A673 (cell line): ENCODE results near the gene SRSF5.

Experiments used
- EZH2 ChIP-seq: fragments of 200-600 bp; sonication (generic); IDR thresholded peaks from 2 replicates; pipeline ENCODE4 v1.6.1; 2017; ENCODE audit warnings: borderline replicate concordance, low read depth, mild to moderate bottlenecking, mixed read lengths, antibody characterized with exemption, low read length; ENCODE audit not compliant: poor library complexity, severe bottlenecking
- TF ChIP-seq, protein P1 (sequence below): fragments of 300-800, 200-600 bp; sonication (generic); conservative IDR thresholded peaks from 2 replicates; pipeline ENCODE4 v1.5.1; 2017; ENCODE audit warnings: low read depth, mild to moderate bottlenecking, antibody characterized with exemption, low read length, moderate library complexity, mixed read lengths

DNA sequence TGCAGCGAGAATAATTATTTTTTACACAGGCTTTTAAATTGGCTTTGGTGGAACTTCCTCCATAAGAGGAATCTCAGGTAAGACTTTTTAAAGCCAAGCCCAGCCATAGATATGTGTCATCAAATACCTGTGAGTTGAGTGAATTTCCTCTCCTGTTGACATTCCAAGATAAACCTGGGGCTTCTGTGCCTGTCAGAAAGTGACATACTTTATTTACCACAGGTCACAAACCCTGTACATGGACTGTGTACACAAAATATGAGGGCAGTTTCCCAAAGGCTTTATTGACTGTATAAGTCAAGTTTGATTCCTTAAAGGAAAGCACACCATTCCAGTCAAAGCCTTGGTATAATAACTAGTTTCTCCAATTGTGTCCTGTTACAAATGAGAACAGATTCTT, 25.9 kb upstream of the SRSF5 start:
- no peak for TF ChIP-seq EZH2
- TF ChIP-seq, protein P1, sequence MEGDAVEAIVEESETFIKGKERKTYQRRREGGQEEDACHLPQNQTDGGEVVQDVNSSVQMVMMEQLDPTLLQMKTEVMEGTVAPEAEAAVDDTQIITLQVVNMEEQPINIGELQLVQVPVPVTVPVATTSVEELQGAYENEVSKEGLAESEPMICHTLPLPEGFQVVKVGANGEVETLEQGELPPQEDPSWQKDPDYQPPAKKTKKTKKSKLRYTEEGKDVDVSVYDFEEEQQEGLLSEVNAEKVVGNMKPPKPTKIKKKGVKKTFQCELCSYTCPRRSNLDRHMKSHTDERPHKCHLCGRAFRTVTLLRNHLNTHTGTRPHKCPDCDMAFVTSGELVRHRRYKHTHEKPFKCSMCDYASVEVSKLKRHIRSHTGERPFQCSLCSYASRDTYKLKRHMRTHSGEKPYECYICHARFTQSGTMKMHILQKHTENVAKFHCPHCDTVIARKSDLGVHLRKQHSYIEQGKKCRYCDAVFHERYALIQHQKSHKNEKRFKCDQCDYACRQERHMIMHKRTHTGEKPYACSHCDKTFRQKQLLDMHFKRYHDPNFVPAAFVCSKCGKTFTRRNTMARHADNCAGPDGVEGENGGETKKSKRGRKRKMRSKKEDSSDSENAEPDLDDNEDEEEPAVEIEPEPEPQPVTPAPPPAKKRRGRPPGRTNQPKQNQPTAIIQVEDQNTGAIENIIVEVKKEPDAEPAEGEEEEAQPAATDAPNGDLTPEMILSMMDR: no peak
